HepG2 (cell line): ENCODE results near the gene PATE4. TPM values are rescaled to one million over a fixed set of nuclear protein-coding genes. Genes with fewer than 3 reads are reported as not detected.

Experiments
- ARNT ChIP-seq: fragments of 450-650 bp; IDR thresholded peaks from 2 replicates; pipeline ENCODE4 v1.6.1; 2017
- FOXJ3 ChIP-seq: sonication (generic); formaldehyde crosslinking; IDR thresholded peaks from 2 replicates; pipeline ENCODE4 v1.4.0; 2020; ENCODE audit warnings: missing genetic modification reagents, mild to moderate bottlenecking, borderline replicate concordance
- KLF16 ChIP-seq, 2 experiments: sonication (generic) in 1 of 2; formaldehyde crosslinking in 1 of 2; IDR thresholded peaks; 2 replicates each; pipeline versions ENCODE4 v1.6.1 to v1.8.0; 2016 to 2023; ENCODE audit warnings: missing genetic modification reagents in 2 of 2, missing compliant biosample characterization in 1 of 2
- NCOA2 ChIP-seq: sonication (generic); formaldehyde crosslinking; IDR thresholded peaks from 2 replicates; pipeline ENCODE4 v1.8.0; 2022; ENCODE audit warnings: inconsistent platforms
- PPARG ChIP-seq: conservative IDR thresholded peaks from 2 replicates; pipeline ENCODE4 v1.6.1; 2016; ENCODE audit warnings: missing biosample characterization, missing genetic modification reagents
- PTBP1 ChIP-seq: fragments of 200-400 bp; formaldehyde crosslinking; IDR thresholded peaks from 2 replicates; pipeline ENCODE4 v1.6.1; 2018; ENCODE audit warnings: low read length, low read depth; ENCODE audit not compliant: poor library complexity, severe bottlenecking
- RBFOX2 ChIP-seq: fragments of 200-400 bp; formaldehyde crosslinking; IDR thresholded peaks from 2 replicates; pipeline ENCODE4 v1.6.1; 2017; ENCODE audit warnings: low read depth, mild to moderate bottlenecking, low read length
- REXO4 ChIP-seq: sonication (generic); formaldehyde crosslinking; IDR thresholded peaks from 2 replicates; pipeline ENCODE4 v1.8.0; 2022; ENCODE audit warnings: missing genetic modification reagents, mild to moderate bottlenecking, borderline replicate concordance
- TCF7 ChIP-seq: sonication (generic); IDR thresholded peaks from 2 replicates; pipeline ENCODE4 v1.6.1; 2016; ENCODE audit warnings: antibody characterized with exemption, low read depth
- XRCC5 ChIP-seq: fragments of 200-400 bp; formaldehyde crosslinking; optimal IDR thresholded peaks from 2 replicates; pipeline ENCODE3; 2017; ENCODE audit warnings: mild to moderate bottlenecking, low read length
- ZNF883 ChIP-seq: sonication (generic); formaldehyde crosslinking; IDR thresholded peaks from 2 replicates; pipeline ENCODE4 v1.5.1; 2020; ENCODE audit warnings: mild to moderate bottlenecking, missing genetic modification reagents; ENCODE audit errors: not compliant biosample characterization
- polyA plus RNA-seq, 8 experiments: library from polyadenylated mRNA; depleted of rRNA in 3 of 8; stranded (reverse) in 7 of 8; unstranded in 1 of 8; fragments of >200 nt; fragmentation: Illumina TruSeq in 4 of 8; extraction: Trizol in 4 of 8; gene quantifications; 2 replicates each; pipeline versions ENCODE4 v1.2.1 to v1.2.3, GENCODE V29; 2011 to 2016; ENCODE audit warnings: low read depth in 4 of 8, missing spikeins in 1 of 8, mixed read lengths in 1 of 8; ENCODE audit not compliant: insufficient read depth in 1 of 8
- total RNA-seq, 5 experiments: library from RNA; depleted of rRNA; stranded (reverse); fragments of >200 nt; fragmentation: Illumina TruSeq; extraction: Trizol; gene quantifications; 2 replicates each; pipeline ENCODE4 v1.2.3, GENCODE V29; 2016; ENCODE audit warnings: low read depth in 1 of 5
- TF ChIP-seq, protein P1 (sequence below): sonication (generic); formaldehyde crosslinking; IDR thresholded peaks from 2 replicates; pipeline ENCODE4 v1.4.0; 2020; ENCODE audit warnings: mild to moderate bottlenecking, missing genetic modification reagents
- TF ChIP-seq, protein P2 (sequence below): sonication (generic); formaldehyde crosslinking; IDR thresholded peaks from 2 replicates; pipeline ENCODE4 v1.4.0; 2020; ENCODE audit warnings: missing genetic modification reagents, borderline replicate concordance
- TF ChIP-seq, protein P3 (sequence below): IDR thresholded peaks from 2 replicates; pipeline ENCODE4 v1.6.1; 2016
- TF ChIP-seq, protein P4 (sequence below): sonication (generic); formaldehyde crosslinking; IDR thresholded peaks from 2 replicates; pipeline ENCODE4 v1.8.1; 2023; ENCODE audit warnings: mild to moderate bottlenecking, missing genetic modification reagents
- TF ChIP-seq, protein P5 (sequence below): sonication (generic); formaldehyde crosslinking; IDR thresholded peaks from 2 replicates; pipeline ENCODE4 v1.4.0; 2020; ENCODE audit warnings: mild to moderate bottlenecking, missing genetic modification reagents
- TF ChIP-seq, protein P6 (sequence below): sonication (generic); formaldehyde crosslinking; IDR thresholded peaks from 2 replicates; pipeline ENCODE4 v1.4.0; 2020; ENCODE audit warnings: missing genetic modification reagents
- TF ChIP-seq, protein P7 (sequence below): sonication (generic); formaldehyde crosslinking; IDR thresholded peaks from 2 replicates; pipeline ENCODE4 v1.4.0; 2020; ENCODE audit warnings: missing genetic modification reagents

PATE4 gene
- total and polyA plus RNA-seq, 2 of the 13 experiments (the other 11 are each of a cell fraction or from before 2014, with no cell fraction given): not detected

DNA sequence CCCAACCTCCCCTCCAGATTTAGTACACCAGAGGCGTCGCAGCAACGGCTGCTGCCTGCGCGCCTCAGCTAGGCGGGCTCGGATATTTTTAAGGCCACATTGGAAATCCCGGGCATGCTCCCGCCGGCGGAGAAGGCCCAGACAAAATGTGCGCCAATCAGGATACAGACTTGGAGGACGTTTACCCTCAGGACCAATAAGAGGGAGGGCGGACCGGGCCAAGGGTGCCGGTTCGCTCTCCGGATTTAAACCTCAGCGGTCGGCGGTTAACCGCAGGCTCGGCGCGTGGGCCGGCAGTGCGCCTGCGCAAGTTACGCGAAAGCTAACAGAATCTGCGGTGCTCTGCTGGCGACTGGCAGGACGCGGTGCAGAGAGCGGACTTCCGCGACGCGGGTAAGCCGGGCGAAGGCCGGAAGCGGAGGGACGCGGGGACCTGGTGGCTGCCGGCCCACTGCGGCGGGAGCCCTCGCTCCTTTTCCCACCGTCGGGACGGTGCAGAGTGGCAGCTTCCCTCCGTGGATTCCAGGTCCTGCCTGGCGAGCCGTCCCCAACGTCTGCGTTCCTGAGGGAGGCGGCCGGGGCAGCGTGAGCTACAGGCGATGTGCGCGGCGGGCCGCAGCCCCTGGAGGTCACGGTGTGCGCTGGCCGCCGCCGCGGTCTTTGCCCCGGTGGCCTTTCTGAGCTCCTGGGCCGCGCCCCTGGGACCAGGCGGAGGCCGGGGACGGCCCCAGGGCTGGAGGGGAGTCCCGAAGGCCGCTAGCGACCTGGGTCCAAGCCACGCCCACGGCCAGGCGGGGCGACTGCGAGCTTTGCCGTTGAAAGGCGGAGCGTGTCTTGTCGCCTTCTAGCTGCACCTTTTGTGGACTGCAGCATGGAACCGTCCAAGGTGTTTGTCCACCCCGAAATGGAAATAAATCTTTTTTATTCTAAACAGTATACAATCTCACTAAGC, 54.5 kb downstream of the PATE4 start, which contains the start of gene HYLS1 (continued):
- TF ChIP-seq, protein P1, sequence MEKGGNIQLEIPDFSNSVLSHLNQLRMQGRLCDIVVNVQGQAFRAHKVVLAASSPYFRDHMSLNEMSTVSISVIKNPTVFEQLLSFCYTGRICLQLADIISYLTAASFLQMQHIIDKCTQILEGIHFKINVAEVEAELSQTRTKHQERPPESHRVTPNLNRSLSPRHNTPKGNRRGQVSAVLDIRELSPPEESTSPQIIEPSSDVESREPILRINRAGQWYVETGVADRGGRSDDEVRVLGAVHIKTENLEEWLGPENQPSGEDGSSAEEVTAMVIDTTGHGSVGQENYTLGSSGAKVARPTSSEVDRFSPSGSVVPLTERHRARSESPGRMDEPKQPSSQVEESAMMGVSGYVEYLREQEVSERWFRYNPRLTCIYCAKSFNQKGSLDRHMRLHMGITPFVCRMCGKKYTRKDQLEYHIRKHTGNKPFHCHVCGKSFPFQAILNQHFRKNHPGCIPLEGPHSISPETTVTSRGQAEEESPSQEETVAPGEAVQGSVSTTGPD (CRISPR knock-in tag): no peak
- TF ChIP-seq, protein P2, sequence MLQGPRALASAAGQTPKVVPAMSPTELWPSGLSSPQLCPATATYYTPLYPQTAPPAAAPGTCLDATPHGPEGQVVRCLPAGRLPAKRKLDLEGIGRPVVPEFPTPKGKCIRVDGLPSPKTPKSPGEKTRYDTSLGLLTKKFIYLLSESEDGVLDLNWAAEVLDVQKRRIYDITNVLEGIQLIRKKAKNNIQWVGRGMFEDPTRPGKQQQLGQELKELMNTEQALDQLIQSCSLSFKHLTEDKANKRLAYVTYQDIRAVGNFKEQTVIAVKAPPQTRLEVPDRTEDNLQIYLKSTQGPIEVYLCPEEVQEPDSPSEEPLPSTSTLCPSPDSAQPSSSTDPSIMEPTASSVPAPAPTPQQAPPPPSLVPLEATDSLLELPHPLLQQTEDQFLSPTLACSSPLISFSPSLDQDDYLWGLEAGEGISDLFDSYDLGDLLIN (CRISPR knock-in tag): peak; percentile 36; the same call in 1 of the 2 replicates
- TF ChIP-seq NCOA2 (CRISPR knock-in tag) (no peak), RBFOX2 (peak; percentile 93), REXO4 (CRISPR knock-in tag) (peak; percentile 62; the same call in 1 of the 2 replicates), KLF16 (CRISPR knock-in tag; IDR thresholded peaks at IDR 0.05) (no peak), ZNF883 (peak; percentile 39), PPARG (CRISPR knock-in tag) (no peak), ARNT (no peak), TCF7 (no peak), PTBP1 (no peak), XRCC5 (peak; percentile 36), FOXJ3 (no peak)
- TF ChIP-seq, protein P3, sequence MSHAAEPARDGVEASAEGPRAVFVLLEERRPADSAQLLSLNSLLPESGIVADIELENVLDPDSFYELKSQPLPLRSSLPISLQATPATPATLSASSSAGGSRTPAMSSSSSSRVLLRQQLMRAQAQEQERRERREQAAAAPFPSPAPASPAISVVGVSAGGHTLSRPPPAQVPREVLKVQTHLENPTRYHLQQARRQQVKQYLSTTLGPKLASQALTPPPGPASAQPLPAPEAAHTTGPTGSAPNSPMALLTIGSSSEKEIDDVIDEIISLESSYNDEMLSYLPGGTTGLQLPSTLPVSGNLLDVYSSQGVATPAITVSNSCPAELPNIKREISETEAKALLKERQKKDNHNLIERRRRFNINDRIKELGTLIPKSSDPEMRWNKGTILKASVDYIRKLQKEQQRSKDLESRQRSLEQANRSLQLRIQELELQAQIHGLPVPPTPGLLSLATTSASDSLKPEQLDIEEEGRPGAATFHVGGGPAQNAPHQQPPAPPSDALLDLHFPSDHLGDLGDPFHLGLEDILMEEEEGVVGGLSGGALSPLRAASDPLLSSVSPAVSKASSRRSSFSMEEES (CRISPR knock-in tag): no peak
- TF ChIP-seq, protein P4, sequence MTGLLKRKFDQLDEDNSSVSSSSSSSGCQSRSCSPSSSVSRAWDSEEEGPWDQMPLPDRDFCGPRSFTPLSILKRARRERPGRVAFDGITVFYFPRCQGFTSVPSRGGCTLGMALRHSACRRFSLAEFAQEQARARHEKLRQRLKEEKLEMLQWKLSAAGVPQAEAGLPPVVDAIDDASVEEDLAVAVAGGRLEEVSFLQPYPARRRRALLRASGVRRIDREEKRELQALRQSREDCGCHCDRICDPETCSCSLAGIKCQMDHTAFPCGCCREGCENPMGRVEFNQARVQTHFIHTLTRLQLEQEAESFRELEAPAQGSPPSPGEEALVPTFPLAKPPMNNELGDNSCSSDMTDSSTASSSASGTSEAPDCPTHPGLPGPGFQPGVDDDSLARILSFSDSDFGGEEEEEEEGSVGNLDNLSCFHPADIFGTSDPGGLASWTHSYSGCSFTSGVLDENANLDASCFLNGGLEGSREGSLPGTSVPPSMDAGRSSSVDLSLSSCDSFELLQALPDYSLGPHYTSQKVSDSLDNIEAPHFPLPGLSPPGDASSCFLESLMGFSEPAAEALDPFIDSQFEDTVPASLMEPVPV (CRISPR knock-in tag): no peak
- TF ChIP-seq, protein P5, sequence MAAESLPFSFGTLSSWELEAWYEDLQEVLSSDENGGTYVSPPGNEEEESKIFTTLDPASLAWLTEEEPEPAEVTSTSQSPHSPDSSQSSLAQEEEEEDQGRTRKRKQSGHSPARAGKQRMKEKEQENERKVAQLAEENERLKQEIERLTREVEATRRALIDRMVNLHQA (CRISPR knock-in tag): no peak
- TF ChIP-seq, protein P6, sequence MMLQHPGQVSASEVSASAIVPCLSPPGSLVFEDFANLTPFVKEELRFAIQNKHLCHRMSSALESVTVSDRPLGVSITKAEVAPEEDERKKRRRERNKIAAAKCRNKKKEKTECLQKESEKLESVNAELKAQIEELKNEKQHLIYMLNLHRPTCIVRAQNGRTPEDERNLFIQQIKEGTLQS (CRISPR knock-in tag): no peak
- TF ChIP-seq, protein P7, sequence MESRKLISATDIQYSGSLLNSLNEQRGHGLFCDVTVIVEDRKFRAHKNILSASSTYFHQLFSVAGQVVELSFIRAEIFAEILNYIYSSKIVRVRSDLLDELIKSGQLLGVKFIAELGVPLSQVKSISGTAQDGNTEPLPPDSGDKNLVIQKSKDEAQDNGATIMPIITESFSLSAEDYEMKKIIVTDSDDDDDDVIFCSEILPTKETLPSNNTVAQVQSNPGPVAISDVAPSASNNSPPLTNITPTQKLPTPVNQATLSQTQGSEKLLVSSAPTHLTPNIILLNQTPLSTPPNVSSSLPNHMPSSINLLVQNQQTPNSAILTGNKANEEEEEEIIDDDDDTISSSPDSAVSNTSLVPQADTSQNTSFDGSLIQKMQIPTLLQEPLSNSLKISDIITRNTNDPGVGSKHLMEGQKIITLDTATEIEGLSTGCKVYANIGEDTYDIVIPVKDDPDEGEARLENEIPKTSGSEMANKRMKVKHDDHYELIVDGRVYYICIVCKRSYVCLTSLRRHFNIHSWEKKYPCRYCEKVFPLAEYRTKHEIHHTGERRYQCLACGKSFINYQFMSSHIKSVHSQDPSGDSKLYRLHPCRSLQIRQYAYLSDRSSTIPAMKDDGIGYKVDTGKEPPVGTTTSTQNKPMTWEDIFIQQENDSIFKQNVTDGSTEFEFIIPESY: peak; percentile 53; the same call in 1 of the 2 replicates
